Right lobe of liver (tissue), 6 donors: ENCODE measurements around the gene TNPO1. TPM values are rescaled to one million over a fixed set of nuclear protein-coding genes. Genes with fewer than 3 reads are reported as not detected.

Experiments
- ATAC-seq, 4 donors: fragments of 200-7000 bp; cut with Tn5 transposase; one replicate each; pipeline ENCODE4 v1.9.1; 2020; ENCODE audit warnings: mild to moderate bottlenecking in 4 of 4, moderate library complexity in 4 of 4
- DNase-seq, 3 donors: peaks; one replicate each; pipeline ENCODE4 v3.0.0-alpha.2; 2020
- H3K27ac ChIP-seq, 3 donors: fragments of 200-600 bp; one replicate each; pipeline ENCODE4 v1.8.0; 2022
- H3K27me3 ChIP-seq, 2 donors: fragments of 200-600 bp; one replicate each; pipeline ENCODE4 v1.8.0; 2022
- H3K36me3 ChIP-seq, 4 donors: fragments of 200-600 bp; sonication (generic) in 1 of 4; one replicate each; pipeline versions ENCODE4 v1.5.1 to v1.8.0; 2017 to 2022; ENCODE audit warnings: control low read depth in 1 of 4
- H3K4me1 ChIP-seq, 4 donors: fragments of 200-600 bp; sonication (generic) in 1 of 4; one replicate each; pipeline versions ENCODE4 v1.5.1 to v1.8.0; 2017 to 2022; ENCODE audit warnings: control low read depth in 1 of 4
- H3K4me3 ChIP-seq, 3 donors: fragments of 200-600 bp; one replicate each; pipeline ENCODE4 v1.8.0; 2022
- H3K9me3 ChIP-seq, 4 donors: fragments of 200-600 bp; sonication (generic) in 1 of 4; one replicate each; pipeline versions ENCODE4 v1.5.1 to v1.8.0; 2017 to 2022; ENCODE audit warnings: control low read depth in 1 of 4
- POLR2A ChIP-seq: fragments of 450-650 bp; IDR thresholded peaks from one replicate; pipeline ENCODE4 v1.6.1; 2017; ENCODE audit warnings: antibody characterized with exemption, mild to moderate bottlenecking
- WGBS: methylation state at CpG from one replicate; pipeline ENCODE4 v1.1.6; 2018; ENCODE audit warnings: low coverage, low lambda C conversion rate; ENCODE audit not compliant: insufficient coverage; ENCODE audit errors: missing lambda C conversion rate; 5-methylcytosine and 5-hydroxymethylcytosine counted together
- intact Hi-C, 2 donors: fragments of 100-400 bp; cut with DNase I; formaldehyde crosslinking; loops; one replicate each; pipeline versions ENCODE4 v1.11.2 to v1.14.1; 2022
- total RNA-seq, 6 experiments: library from RNA; depleted of rRNA in 2 of 6; stranded (reverse); fragments of >200 nt in 2 of 6; fragmentation: NEBNext Ultra II Directional in 3 of 6; extraction: Animal tissue kit (Norgen Biotek cat#: 25700) in 3 of 6; gene quantifications; one replicate each; pipeline versions ENCODE4 v1.1.0 to v1.2.4, GENCODE V29; 2016 to 2023
- TF ChIP-seq, protein P1 (sequence below), 4 donors: fragments of 200-600 bp in 3 of 4; fragments of 450-650 bp in 1 of 4; IDR thresholded peaks; one replicate each; pipeline versions ENCODE4 v1.5.1 to v1.8.0; 2016 to 2022; ENCODE audit warnings: antibody characterized with exemption in 4 of 4, mild to moderate bottlenecking in 2 of 4
- donor health status: DM: no; HTN: yes; CAD: no.
- donor health status: DM: no; HTN: no; CAD: no.
- donor health status: DM: no; HTN: no; CAD: no.
- donor health status: DM: no; HTN: yes; CAD: no.
- donor health status: DM: no; HTN: yes; CAD: no.

The TNPO1 gene
- total RNA-seq, 6 experiments from 2014 or later = 29.5 to 64.3 (median 41.8) TPM

DNA sequence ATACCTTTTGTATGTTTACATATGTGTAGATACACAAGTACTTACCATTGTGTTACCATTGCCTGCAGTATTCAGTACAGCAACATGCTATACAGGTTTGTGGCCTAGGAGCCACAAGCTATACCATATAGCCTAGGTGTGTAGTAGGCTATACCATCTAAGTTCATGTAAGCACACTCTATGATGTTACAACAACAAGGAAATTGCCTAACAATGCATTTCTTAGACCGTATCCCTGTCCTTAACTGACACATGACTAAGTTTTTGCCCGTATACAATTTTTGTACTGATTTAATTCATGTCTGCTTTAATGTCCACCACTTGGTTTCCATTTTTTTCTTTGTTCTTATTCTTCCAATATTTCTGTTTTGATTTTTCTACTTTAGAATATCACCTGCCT is 18.5 kb downstream of the TNPO1 start:
- Histone ChIP-seq H3K27me3 (no peaks in the 10 kb centered on the region), H3K9me3 (no peaks in the 10 kb centered on the region), H3K36me3 (no peaks in the 10 kb centered on the region), H3K4me3 (no peak overlapping the region), H3K4me1 (peaks cover 0 to 16% (median 3%) of the 10 kb centered on the region in 4 donors), H3K27ac (no peak overlapping the region)
- DNase-seq (no peak), ATAC-seq (no peak)
- TF ChIP-seq POLR2A = no peak
- TF ChIP-seq, protein P1, sequence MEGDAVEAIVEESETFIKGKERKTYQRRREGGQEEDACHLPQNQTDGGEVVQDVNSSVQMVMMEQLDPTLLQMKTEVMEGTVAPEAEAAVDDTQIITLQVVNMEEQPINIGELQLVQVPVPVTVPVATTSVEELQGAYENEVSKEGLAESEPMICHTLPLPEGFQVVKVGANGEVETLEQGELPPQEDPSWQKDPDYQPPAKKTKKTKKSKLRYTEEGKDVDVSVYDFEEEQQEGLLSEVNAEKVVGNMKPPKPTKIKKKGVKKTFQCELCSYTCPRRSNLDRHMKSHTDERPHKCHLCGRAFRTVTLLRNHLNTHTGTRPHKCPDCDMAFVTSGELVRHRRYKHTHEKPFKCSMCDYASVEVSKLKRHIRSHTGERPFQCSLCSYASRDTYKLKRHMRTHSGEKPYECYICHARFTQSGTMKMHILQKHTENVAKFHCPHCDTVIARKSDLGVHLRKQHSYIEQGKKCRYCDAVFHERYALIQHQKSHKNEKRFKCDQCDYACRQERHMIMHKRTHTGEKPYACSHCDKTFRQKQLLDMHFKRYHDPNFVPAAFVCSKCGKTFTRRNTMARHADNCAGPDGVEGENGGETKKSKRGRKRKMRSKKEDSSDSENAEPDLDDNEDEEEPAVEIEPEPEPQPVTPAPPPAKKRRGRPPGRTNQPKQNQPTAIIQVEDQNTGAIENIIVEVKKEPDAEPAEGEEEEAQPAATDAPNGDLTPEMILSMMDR (IDR thresholded peaks at IDR 0.05) = no peak
- intact Hi-C loops = no loop called here
- 54% methylated on average over 2 of the region's 2 CpGs for WGBS

DNA sequence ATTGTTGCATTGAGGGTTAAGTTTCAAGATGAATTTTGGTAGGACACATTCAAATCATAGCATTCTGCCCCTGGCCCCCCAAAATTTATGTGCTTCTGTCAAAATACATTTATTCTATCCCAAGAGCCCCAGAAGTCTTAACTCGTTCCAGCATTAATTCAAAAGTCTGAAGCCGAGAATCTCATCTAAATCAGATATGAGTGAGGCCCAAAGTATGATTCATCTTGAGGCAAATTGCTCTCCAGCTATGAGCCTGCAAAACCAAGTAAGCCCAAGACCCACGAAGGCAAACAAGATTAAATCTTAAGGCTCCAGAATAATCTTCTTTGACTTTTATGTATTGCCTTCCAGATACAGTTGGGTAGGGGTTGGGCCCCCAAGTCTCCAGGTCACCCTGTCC is 19.2 kb downstream of the TNPO1 start:
- H3K4me3 ChIP-seq = no peak overlapping the region
- ATAC-seq (no peak), DNase-seq (no peak)
- peaks cover 0 to 16% (median 3%) of the 10 kb centered on the region in 4 donors for H3K4me1 ChIP-seq
- WGBS = 93% methylated on average over 3 of the region's 3 CpGs
- H3K36me3 ChIP-seq = no peaks in the 10 kb centered on the region
- H3K27me3 ChIP-seq = no peaks in the 10 kb centered on the region
- intact Hi-C loops = no loop called here
- no peak for TF ChIP-seq POLR2A
- TF ChIP-seq, protein P1 (IDR thresholded peaks at IDR 0.05) = no peak
- no peaks in the 10 kb centered on the region for H3K9me3 ChIP-seq
- no peak overlapping the region for H3K27ac ChIP-seq

DNA sequence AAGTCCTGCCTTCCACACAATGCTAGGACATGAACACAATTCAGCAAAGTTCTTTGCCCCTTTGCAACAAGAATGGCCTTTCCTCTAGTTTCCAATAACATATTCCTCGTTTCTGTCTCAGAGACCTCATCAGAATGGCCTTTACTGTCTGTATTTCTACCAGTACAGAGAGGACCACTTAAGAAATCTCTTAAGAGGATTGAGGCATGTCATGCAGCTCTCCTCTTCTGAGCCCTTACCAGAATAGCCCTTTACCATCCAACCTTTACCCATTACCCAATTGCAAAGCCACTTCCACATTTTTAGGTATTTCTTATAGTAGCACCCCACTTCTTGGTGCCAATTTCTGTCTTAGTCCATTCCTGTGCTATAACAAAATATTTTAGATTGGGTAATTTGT is 20.3 kb downstream of the TNPO1 start:
- no peaks in the 10 kb centered on the region for H3K36me3 ChIP-seq
- WGBS = 50% methylated on average over 1 of the region's 1 CpG
- TF ChIP-seq, protein P1 (IDR thresholded peaks at IDR 0.05) = no peak
- no peak for TF ChIP-seq POLR2A
- no peaks in the 10 kb centered on the region for H3K9me3 ChIP-seq
- H3K4me1 ChIP-seq = peaks cover 0 to 16% (median 3%) of the 10 kb centered on the region in 4 donors
- no peaks in the 10 kb centered on the region for H3K27me3 ChIP-seq
- H3K4me3 ChIP-seq = no peak overlapping the region
- no peak for ATAC-seq
- no peak overlapping the region for H3K27ac ChIP-seq
- intact Hi-C loops = no loop called here
- DNase-seq = no peak

DNA sequence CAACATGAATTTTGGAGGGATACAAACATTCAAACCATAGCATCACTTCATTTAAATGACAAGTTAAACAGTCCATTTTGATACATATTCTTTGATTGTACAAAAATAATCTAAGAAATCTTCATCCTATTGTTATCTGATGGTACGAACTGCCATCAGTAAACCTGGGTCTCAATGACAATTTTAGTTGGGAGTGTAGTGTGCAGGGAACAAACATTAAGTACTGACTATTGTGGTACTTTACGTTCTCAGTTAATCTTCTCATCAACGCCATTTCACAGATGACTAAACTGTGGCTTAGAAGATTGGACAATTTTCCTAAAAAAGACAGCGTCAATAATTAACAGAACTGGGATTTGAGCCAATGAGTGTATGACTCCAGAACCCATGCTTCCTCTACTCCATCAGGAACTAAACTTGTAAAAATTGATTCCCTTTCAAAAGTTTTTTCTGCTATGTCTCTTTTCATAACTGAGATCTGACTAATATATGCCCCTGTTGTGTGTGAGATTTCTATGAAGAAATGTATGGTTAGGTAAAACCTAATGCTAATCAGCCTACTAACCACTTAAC is 21.1 kb downstream of the TNPO1 start:
- no peaks in the 10 kb centered on the region for H3K36me3 ChIP-seq
- H3K9me3 ChIP-seq = no peaks in the 10 kb centered on the region
- DNase-seq = no peak
- no peak overlapping the region for H3K27ac ChIP-seq
- H3K4me1 ChIP-seq = peaks cover 0 to 16% (median 3%) of the 10 kb centered on the region in 4 donors
- no peak for TF ChIP-seq POLR2A
- TF ChIP-seq, protein P1 (IDR thresholded peaks at IDR 0.05) = no peak
- intact Hi-C loops = no loop called here
- peak; percentile 54 to 93 (median 80) for ATAC-seq
- WGBS = 40% methylated on average over 4 of the region's 4 CpGs
- H3K4me3 ChIP-seq = no peak overlapping the region
- no peaks in the 10 kb centered on the region for H3K27me3 ChIP-seq
